Measurements from ENCODE around the gene VASH2.
"Not testable (repeated sequence)": the region's sequence is repeated elsewhere in the genome, so short reads cannot be mapped to it uniquely, and the experiment has no call there.

The VASH2 gene

DNA sequence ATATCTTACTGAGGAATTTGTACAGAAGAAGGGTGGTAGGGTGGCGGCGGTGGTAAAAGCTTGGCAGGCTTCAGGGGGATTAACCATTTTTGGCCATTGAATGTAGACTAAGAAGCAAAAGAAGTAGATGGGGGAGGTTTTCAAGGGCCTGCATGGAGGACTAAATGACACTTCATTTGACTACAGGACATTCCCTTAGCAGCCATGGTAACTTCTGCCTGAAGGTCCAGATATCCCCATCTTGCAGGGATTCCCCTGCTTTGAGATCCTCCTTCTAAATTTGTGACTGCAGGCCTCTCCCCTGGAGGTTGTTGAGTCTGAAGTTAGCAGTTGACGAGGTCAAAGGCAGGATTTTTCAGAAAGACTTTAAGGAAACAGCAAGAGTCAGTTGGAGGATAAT lies 4.8 kb downstream of the VASH2 start:
- DNase-seq (ENCODE audit: low read depth in 1 of 2, low spot score in 1 of 2), result no peak

DNA sequence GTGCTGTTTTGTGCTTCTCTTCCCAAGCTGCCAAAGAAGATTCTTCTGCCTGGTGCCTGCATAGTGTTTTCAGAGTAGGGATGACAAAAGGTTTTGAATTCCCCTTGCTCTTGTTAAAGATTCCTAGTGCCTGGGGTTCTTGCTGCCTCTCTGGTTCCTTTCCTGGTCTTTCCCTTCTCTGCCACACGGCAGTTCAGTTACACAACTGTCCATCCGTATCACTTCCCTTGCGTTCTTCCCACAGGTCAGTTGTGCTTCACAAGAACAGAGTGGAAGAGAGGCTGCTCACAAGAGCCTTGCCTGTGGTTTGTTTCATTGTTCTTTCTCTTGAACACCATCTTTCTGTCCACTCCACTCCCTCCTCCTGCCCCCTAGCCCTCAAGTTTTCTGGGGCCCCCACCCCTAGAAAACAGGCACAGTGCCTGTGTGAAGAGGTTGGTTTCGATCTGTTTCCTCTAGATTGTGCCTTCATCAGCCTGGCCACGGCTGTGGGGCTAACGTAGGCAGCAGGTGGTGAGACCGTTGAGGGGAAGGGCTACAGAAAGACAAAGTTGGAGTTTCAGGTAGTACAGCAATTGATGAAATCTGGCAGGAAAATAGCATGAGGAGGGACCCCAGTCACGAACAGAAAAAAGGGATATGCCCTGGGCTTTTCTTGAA lies 5.8 kb downstream of the VASH2 start:
- DNase-seq (ENCODE audit: low read depth in 1 of 2, low spot score in 1 of 2), result no peak

DNA sequence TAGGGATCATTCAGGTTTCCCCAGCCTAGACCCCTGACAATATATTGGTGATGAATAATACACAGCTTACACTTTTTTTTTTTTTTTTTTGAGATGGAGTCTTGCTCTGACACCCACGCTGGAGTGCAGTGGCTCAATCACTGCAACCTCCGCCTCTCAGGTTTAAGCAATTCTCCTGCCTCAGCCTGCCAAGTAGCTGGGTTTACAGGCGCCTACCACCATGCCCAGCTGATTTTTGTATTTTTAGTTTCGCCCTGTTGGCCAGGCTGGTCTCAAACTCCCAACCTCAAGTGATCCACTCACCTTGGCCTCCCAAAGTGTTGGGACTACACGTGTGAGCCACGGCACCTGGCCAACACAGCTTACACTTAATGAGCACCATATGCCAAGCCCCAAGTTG lies 7.2 kb downstream of the VASH2 start:
- DNase-seq (ENCODE audit: low read depth in 1 of 2, low spot score in 1 of 2), result no peak

DNA sequence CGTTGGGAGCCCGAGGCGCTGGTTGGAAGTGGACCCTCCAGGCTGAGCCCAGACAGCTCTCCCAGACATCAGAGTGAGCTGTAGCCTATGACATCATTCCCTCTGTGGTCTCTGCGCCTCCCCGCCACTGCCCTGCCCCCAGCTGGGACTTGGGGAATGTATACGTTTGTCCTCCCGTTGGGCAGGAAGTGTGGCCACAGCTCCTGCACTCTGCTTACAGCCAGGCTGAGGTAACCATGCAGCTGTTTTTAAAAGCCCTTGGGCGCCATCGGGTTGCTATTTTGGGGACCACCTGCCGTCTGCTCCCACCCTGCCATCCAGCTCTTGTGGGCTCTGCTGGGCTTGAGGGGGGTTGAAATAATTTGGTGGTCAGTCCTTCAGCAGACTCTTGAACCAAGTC lies 7.8 kb downstream of the VASH2 start:
- DNase-seq (ENCODE audit: low read depth in 1 of 2, low spot score in 1 of 2), result no peak

DNA sequence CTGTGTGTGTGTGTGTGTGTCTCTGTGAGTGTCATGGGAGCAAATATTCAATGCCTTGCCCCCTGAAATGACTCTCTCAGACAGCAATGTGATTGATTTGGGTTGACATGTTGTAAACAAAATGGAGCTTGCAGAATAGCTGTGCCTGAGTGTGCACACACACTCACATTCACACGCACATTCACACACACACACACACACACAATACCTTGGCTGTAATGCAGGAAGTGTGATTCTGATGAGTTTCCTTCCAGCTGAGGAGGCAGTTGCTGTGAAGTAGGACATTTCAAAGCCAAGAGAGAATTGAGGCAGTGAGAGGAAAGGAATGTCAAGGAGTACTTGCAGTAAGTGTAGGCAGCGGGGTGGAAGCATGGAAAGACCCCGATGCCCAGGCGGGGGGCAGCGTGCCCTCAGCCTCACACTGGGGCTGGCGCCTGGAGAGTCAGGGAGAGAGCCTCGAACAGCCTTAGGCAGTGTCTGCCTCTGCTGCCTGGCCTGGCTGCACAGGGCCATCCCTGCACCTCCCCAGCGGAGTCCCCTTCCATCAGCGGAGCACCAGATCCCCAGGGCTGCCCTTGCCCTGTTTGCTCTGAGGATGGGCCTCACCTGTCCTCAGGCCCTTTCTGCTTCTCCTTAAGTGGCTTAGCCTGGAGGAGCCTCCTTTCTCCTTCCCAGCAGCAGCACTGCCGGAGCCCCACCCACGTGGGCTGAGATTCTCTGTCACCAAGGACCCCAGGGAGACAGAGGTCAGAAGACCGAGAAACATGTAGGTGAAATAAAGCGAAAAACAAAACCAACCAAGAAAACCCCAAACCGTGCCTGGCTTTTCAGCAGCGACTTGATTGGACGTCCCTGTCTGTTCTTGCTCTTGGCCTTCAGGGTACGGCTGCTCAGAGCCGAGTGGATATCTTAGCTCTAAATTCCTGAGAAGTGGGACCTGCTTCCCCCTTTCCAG lies 9.2 kb downstream of the VASH2 start:
- no peak for DNase-seq (ENCODE audit: low read depth in 1 of 2, low spot score in 1 of 2)

DNA sequence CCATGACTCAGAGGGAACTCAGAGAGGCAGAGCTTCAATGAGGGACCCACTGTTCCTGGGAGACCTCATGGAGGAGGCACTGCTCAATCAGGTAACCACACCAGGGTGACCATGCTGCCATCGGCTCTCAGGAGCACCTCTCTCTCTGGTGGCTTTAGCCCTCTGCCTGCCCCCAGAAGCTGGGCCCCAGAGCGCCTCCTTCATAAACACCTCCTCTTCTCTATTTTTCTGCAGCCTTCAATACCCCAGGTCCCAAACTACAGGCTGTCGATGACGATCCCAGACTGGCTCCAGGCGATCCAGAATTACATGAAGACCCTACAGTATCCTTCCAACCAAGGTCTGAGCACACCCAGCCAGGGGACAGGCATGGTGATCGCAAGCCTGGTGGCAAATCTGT lies 10.6 kb downstream of the VASH2 start:
- DNase-seq (ENCODE audit: low read depth in 1 of 2, low spot score in 1 of 2), result no peak

DNA sequence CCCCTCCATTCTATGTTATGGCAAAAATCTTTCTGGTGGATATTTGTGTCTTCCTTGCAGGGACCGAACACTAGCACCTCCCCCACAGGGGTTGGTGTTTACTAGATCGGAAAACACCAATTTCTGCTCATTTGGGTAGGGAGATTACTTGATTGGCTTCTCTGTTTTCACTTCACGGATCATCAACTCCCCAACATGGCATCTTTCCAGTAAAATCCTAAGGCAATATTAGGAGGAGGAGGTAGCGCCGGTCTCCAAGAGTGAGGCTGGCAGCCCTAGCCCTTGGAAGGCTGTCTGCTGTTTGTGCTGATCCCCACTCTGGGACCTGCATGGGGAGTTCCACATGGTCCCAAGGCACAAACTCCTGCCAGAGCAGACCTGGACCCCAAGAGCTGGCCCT lies 12.2 kb downstream of the VASH2 start:
- DNase-seq (ENCODE audit: low read depth in 1 of 2, low spot score in 1 of 2), result no peak

DNA sequence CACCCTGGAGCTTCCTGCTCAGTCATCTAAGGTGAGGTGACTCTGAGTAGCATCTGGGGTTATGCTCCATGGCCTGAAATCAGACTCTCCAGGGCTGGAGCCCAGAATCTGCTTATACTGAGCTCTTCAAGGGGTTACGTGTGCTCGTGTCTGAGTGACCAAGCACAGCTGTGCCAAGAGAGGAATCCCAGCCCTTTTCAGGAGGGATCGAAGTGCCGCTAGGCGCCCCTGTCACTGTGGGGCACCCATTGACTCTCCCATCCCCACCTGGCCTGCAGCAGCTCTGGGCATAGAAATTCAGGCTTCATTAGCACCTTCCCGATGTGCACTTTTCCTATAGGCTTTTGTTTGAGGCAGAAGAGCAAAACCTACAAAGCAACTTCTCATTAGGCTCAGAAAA lies 13.8 kb downstream of the VASH2 start:
- DNase-seq (ENCODE audit: low read depth in 1 of 2, low spot score in 1 of 2), result no peak

DNA sequence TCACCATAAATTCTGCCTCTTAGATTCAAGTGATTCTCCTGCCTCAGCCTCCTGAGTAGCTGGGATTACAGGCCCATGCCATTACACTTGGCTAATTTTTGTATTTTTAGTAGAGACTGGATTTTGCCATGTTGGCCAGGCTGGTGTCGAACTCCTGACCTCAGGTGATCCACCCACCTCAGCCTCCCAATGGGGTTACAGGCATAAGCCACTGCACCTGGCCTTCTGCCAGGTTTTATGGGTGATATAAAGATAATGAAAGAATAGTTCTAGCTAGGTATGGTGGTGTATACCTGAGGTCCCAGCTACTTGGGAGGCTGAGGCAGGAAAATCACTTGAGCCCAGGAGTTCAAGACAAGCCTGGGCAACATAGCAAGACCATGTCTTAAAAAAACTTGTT lies 14.7 kb downstream of the VASH2 start:
- DNase-seq (ENCODE audit: low read depth in 1 of 2, low spot score in 1 of 2), result not testable (repeated sequence)

DNA sequence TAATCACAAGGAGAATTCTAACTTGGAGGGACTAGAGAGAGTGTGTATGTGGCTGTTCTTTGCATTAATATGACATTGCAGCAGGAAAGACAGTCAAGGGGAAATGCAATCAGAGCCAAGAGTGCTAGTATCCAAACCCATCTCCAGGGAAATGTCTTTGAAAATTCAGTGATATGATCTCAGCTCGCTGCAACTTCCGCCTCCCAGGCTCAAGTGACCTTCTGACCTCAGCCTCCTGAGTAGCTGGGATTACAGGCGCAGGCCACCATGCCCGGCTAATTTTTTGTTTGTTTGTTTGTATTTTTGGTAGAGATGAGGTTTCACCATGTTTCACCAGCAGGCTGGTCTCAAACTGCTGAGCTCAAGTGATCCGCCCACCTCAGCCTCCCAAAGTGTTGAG lies 16.3 kb downstream of the VASH2 start:
- DNase-seq (ENCODE audit: low read depth in 1 of 2, low spot score in 1 of 2), result no peak

DNA sequence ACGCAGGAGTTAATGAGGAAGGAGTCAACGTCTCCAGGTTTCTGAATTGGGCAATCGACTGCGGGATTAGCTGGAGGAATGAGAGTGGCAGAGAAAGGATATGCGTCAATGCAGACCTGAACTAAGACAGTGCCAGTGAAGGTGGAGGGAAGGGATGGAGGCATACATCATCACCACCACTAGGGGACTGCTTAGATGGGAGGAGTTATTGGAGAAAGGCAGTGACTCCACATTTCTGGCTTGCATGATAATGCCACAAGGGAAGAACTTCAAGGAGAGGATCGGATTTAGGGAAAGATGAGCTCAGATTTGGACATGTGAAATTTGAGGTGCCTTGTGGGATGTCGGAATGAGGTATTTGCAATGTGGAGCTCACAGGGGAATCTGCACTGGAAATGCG lies 17.5 kb downstream of the VASH2 start:
- DNase-seq (ENCODE audit: low read depth in 1 of 2, low spot score in 1 of 2), result no peak

DNA sequence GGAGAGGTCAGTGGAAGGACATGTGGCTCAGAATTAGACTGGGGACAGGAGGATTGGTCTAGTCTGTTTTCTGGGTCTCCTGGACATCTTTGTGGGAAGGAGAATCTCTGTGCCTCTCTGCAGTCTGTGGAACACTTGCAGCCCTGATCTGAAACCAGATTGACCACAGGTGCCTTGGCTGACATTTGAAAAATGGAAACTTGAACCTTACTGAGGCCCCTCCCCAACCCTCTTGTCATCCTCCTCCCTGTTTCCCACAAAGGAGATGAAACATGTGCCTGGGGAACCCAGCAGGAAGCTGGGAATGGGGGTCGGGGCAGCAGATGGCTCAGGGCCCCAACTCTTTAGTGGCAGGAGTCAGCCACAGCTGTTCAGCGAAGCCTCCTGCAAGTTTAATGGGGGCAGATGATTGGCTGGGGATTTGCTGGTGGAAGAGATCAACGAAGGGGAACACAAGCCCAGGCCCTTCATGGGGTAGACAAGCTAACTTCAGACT lies 18.1 kb downstream of the VASH2 start:
- no peak for DNase-seq (ENCODE audit: low read depth in 1 of 2, low spot score in 1 of 2)

DNA sequence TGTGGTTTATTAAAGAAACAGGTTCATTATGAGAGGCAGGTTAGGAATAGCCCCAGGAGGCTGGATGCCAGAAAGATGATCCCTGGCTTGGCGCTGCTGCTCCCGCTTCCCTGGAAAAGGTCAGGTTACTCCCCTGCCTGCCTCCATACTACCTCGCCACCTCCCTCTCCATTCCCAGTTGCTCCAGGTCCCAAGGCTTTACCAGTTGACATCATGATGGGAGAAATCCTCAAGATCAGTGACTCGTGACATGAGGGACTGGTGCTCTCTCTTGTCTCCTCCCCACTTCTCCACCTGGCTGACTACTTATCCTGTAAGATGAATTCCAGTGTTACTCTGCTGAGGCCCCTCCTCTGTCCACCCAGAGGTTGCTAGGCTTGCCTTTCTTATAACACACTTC lies 19.7 kb downstream of the VASH2 start:
- DNase-seq (ENCODE audit: low read depth in 1 of 2, low spot score in 1 of 2), result no peak

DNA sequence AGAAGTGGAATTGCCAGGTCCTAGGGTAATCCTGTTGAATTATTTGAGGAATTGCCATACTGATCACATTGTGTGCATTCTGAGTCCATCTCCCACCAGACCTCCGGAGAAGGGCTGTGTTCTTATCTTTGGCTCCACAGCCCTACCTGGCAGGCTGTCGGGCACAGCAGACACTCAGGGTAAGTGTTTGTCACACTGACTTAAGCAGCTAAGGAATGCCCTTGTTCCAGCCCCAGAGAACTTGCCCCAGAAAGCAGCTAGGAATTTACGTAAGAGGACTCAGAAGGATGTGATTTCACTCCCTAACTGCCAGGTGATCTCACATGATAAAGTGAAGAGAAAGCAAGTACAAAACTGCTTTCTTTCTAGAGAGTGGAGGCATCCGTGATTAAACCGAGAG lies 21.0 kb downstream of the VASH2 start:
- DNase-seq (ENCODE audit: low read depth in 1 of 2, low spot score in 1 of 2), result no peak

DNA sequence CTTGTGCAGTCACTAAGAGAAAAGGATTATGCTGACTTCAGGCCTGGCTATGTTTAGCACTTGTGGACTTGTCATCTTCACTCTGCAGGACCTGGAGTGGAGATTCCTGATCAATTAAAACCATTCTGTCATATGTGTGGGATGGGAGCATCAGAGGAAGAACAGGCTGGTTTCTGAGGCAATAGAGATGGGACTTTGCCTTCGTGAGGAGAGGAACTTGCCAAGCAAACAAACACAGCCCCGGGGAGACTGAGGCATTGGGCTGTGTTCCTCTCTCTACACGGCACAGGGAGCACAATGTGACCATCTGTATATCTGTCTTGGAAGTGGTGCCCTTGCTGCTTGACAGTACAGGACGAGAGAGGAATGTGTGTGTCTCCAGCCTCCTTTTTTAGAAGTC lies 23.1 kb downstream of the VASH2 start:
- no peak for DNase-seq (ENCODE audit: low read depth in 1 of 2, low spot score in 1 of 2)

DNA sequence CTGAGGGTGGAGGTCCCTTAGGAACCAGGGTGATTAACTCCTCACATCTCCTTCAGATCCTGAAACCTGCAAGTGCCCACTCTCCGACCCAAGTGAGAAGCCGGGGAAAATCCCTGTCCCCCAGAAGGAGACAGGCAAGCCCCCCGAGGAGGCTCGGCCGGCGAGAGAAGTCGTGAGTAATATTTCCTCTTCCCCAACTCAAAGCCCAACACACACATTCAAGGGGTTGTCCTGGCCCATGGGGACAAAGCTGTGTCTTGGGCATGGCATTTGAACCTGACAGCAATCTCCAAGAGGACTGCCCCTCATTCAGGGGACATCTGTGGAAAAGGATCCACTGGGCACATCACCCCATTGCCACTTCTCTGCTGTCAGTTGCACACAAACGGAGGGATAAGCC lies 23.6 kb downstream of the VASH2 start:
- DNase-seq (ENCODE audit: low read depth in 1 of 2, low spot score in 1 of 2), result no peak

DNA sequence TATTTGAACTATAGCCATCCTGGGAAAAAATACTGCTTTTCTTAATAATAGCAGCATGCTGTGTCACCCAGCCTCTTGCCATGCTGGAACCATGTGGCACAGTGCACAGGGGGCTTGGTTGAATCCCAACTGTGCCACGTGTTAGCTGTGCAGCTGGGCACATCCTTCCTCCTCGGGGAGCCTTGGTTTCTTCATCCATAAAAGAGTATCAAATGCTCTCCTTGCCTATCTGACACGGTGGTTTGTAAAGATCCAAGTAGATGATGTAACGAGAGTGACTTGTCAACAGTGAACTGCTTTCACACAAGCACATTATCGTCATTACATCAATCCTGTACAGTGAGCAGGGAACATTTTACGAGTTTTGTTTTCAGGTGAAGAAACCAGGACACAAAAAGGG lies 24.4 kb downstream of the VASH2 start:
- DNase-seq (ENCODE audit: low read depth in 1 of 2, low spot score in 1 of 2), result no peak

DNA sequence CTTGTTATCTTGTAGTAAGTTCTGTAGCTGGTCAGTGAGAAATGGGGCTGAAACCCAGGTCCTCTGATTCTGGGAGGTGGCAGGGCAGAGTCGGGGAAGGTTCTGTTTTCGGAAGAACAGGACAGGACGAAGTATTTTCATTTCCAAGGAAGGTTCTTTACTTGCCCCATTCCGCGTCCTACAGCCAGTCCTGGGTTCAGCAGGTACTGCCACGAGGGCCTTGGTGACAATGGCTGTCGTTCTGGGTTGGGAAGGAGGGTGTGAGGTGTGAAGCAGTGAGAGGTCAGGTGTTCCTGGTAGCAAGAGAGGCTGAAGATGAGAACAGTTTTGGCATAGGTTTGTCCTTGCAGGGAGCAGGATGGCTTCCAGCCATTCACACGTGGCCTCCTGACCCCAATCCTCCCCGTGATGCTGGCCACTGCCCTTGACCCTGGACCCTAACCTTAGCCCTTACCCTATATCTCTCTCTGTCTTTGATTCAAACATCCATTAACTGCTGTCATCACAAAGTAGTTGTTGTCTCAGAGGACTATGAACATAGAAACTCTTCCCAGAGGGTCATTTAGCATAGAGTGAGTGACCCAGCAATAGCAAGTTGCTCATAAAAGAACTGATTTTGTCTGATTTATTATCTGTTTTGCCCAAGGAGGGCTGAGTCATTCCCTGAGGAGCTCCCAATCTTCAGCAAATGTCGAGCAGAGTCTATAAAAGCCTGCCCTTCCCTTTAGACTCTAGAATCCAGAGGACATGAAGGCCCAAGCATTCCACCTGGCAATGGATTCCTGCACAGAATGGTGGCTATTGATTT lies 25.0 kb downstream of the VASH2 start:
- no peak for DNase-seq (ENCODE audit: low read depth in 1 of 2, low spot score in 1 of 2)

DNA sequence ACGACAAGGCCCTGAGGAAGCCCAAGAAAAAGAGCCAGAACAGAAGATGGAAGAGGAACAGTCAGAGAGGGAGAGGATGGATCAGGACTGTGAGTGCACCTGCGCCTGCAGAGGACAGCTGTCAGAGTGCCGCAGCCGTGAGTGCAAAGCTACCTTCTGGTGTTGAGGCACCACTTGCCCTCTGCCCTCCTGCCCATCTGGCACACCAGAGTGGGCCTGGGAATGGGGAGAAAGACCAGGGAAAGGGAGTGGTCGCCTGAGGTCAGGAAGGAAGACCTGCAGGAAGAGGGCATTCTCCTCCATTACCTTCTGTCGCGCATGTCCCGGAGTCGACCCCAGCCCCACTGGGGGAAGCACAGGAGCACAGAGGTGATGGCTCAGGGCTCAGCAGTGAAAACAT lies 26.2 kb downstream of the VASH2 start:
- DNase-seq (ENCODE audit: low read depth in 1 of 2, low spot score in 1 of 2), result no peak

DNA sequence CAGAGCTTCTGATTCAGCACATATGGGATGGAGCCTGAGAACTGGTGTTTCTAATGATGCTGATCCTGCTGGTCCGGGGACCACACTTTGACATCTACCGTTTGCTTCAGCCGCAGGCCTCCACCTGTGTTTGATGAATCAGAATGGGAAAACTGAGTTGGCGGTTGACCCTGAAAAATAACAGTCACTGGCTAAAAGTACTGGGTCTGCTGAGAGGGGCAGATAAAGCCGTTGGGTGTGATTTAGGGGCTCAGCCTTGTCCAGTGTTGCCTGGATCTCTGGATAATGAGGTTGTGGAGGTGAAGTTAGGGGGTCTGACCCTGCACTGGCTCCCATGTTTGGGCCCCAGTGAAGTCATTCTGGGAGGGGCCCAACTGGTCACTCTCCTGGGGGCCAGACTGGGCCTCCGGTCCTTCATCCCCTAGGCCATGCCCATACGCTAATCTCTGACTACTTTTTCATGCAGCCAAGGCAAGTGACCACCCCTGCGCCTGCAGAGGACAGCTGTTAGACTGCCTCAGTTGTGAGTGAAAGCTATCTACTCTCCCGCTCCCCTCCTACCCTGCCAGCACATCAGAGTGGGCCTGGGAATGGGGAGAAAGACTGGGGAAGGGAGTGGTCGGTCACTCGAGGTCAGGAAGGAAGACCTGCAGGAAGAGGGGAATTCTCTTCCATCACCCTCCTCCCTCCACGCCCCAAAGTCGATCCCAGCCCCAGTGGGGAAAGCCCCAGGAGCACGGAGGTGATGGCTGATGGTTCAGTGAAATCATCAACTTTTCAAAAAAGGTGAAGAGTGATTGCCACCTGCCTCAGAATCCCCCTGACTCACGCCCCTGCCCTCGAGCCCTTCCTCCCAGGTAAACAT lies 27.7 kb downstream of the VASH2 start:
- no peak for DNase-seq (ENCODE audit: low read depth in 1 of 2, low spot score in 1 of 2)

All from activated T-helper 1 cell treated with anti-CD3 and anti-CD28 coated beads, Interleukin-2, amount 50 U/mL, for 16 hours (primary cell).